GM08714 (cell line): ENCODE data around the gene SLC17A4.

Source experiments
- H3K4me3 ChIP-seq: fragments of 200-500 bp; sonication (Bioruptor generic); 2 replicates; pipeline ENCODE4 v1.5.1; 2014; ENCODE audit warnings: mild to moderate bottlenecking, low read length, inconsistent platforms
- ZNF274 ChIP-seq: IDR thresholded peaks from 2 replicates; pipeline ENCODE4 v1.6.1; 2012; ENCODE audit warnings: mild to moderate bottlenecking, low read depth, low read length

Gene SLC17A4

GRCh38 chr6:25829375-25829774, 74.8 kb downstream of the SLC17A4 start:
- no peak overlapping the region for H3K4me3 ChIP-seq
- no peak for TF ChIP-seq ZNF274

- H3K4me3 ChIP-seq, result no peak overlapping the region
- TF ChIP-seq ZNF274, result no peak
These were observed 75.9 kb downstream of the SLC17A4 start for GRCh38 chr6:25830458-25830857.
